Measurements from ENCODE around the gene ANXA6. TPM values are rescaled to one million over a fixed set of nuclear protein-coding genes. Genes with fewer than 3 reads are reported as not detected.

Gene ANXA6
- total and polyA plus RNA-seq, 10 of the 15 experiments (the other 5 are each of a cell fraction or from before 2014, with no cell fraction given) = 44.0 to 571 (median 465) TPM

- H2AFZ ChIP-seq (ENCODE audit: control insufficient read depth, low read depth, low read length) = no peak overlapping the region
- peak; percentile 12 for ATAC-seq
- H3K27me3 ChIP-seq (replicated peaks in 1 of 2; ENCODE audit: control insufficient read depth in 2 of 2, insufficient read depth in 2 of 2, low read length in 1 of 2) = no peaks in the 10 kb centered on the region
- intact Hi-C loops (cut with micrococcal nuclease; ENCODE audit: unreplicated experiment) = loop anchor here (1.0 to 5.0 kb wide), 3 partner anchors 63 to 265 kb away; no protein-coding TSS in a partner anchor
- no peak overlapping the region for H3K9ac ChIP-seq (ENCODE audit: control insufficient read depth, insufficient read depth, low read length)
- FAIRE-seq = peak; percentile 54
- no peak overlapping the region for H3K4me2 ChIP-seq (ENCODE audit: control insufficient read depth, insufficient read depth)
- SMC1A ChIA-PET (ENCODE audit: uncharacterized antibody, unreplicated experiment) = interaction anchor here (0.6 to 9.9 kb wide), 28 partner anchors 9 to 264 kb away, joined by 3 to 279 read pairs (median 6); partner anchors contain the start of gene TNIP1
- H3K36me3 ChIP-seq (ENCODE audit: control insufficient read depth in 2 of 2, insufficient read depth in 2 of 2, low read length in 1 of 2) = peaks cover 49 to 69% of the 10 kb centered on the region in 2 experiments
- no peaks in the 10 kb centered on the region for H3K9me3 ChIP-seq (replicated peaks; ENCODE audit: control insufficient read depth, insufficient read depth, low read length)
- BruUV-seq (replicated peaks) = no TSS peak
- DNase-seq (ENCODE audit: low read depth, low spot score) = no peak
- RAD21 ChIA-PET (ENCODE audit: unreplicated experiment) = interaction anchor here (0.7 to 7.7 kb wide), 31 partner anchors 14 to 266 kb away, joined by 3 to 178 read pairs (median 4); partner anchors contain the start of gene ANXA6
- H4K20me1 ChIP-seq (ENCODE audit: control insufficient read depth, insufficient read depth) = no peaks in the 10 kb centered on the region; the same call in 1 of the 2 replicates
- no peak overlapping the region for H3K27ac ChIP-seq (ENCODE audit: control insufficient read depth, insufficient read depth)
- CTCF ChIA-PET = interaction anchor here (0.6 to 15.8 kb wide), 39 partner anchors 8 to 262 kb away, joined by 3 to 691 read pairs (median 5); partner anchors contain the start of genes ANXA6 and GM2A
- peaks cover 14% of the 10 kb centered on the region for H3K79me2 ChIP-seq (ENCODE audit: control insufficient read depth, insufficient read depth, low read length)
- in situ Hi-C loops (cut with MboI) = loop anchor here (5.0 kb wide), 2 partner anchors 70 to 110 kb away; no protein-coding TSS in a partner anchor
- H3K4me1 ChIP-seq (ENCODE audit: control insufficient read depth, insufficient read depth, low read length) = no peaks in the 10 kb centered on the region; the same call in 1 of the 2 replicates
- 72% methylated on average over 10 of the region's 10 CpGs for WGBS (ENCODE audit: insufficient coverage, insufficient replicate concordance, low lambda C conversion rate, missing lambda C conversion rate)
- POLR2A ChIA-PET = interaction anchor here (0.5 to 4.2 kb wide), 7 partner anchors 27 to 140 kb away, joined by 3 to 23 read pairs (median 4); no protein-coding TSS in a partner anchor
- no peak overlapping the region for H3K4me3 ChIP-seq
- no peak for TF ChIP-seq SMAD5 (IDR thresholded peaks at IDR 0.05; ENCODE audit: low read depth)
- TF ChIP-seq STAT1 (conservative IDR thresholded peaks at IDR 0.05) = no peak
- no peak for TF ChIP-seq EZH2 (IDR thresholded peaks at IDR 0.05; ENCODE audit: borderline replicate concordance, control insufficient read depth, low read depth, low read length)
- no peak for TF ChIP-seq POLR2AphosphoS5 (IDR thresholded peaks at IDR 0.05; ENCODE audit: low read length)
- TF ChIP-seq IRF5 (IDR thresholded peaks at IDR 0.05; ENCODE audit: borderline replicate concordance) = no peak
- TF ChIP-seq ZNF217 (IDR thresholded peaks at IDR 0.05) = no peak
- no peak for TF ChIP-seq YY1 (IDR thresholded peaks at IDR 0.05; ENCODE audit: low read depth, low read length)
- TF ChIP-seq PML (IDR thresholded peaks at IDR 0.05; ENCODE audit: low read length) = no peak
- no peak for TF ChIP-seq IRF4 (IDR thresholded peaks at IDR 0.05; ENCODE audit: low read depth, low read length)
- TF ChIP-seq, protein P1, sequence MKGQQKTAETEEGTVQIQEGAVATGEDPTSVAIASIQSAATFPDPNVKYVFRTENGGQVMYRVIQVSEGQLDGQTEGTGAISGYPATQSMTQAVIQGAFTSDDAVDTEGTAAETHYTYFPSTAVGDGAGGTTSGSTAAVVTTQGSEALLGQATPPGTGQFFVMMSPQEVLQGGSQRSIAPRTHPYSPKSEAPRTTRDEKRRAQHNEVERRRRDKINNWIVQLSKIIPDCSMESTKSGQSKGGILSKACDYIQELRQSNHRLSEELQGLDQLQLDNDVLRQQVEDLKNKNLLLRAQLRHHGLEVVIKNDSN (IDR thresholded peaks at IDR 0.05; ENCODE audit: borderline replicate concordance, extremely low read length, insufficient read depth, low read depth, low read length) = no peak
- TF ChIP-seq ATF3 (IDR thresholded peaks at IDR 0.05; ENCODE audit: borderline replicate concordance, extremely low read depth, low read depth, low read length) = no peak
- TF ChIP-seq ZNF622 (IDR thresholded peaks at IDR 0.05) = no peak
- TF ChIP-seq, protein P2, sequence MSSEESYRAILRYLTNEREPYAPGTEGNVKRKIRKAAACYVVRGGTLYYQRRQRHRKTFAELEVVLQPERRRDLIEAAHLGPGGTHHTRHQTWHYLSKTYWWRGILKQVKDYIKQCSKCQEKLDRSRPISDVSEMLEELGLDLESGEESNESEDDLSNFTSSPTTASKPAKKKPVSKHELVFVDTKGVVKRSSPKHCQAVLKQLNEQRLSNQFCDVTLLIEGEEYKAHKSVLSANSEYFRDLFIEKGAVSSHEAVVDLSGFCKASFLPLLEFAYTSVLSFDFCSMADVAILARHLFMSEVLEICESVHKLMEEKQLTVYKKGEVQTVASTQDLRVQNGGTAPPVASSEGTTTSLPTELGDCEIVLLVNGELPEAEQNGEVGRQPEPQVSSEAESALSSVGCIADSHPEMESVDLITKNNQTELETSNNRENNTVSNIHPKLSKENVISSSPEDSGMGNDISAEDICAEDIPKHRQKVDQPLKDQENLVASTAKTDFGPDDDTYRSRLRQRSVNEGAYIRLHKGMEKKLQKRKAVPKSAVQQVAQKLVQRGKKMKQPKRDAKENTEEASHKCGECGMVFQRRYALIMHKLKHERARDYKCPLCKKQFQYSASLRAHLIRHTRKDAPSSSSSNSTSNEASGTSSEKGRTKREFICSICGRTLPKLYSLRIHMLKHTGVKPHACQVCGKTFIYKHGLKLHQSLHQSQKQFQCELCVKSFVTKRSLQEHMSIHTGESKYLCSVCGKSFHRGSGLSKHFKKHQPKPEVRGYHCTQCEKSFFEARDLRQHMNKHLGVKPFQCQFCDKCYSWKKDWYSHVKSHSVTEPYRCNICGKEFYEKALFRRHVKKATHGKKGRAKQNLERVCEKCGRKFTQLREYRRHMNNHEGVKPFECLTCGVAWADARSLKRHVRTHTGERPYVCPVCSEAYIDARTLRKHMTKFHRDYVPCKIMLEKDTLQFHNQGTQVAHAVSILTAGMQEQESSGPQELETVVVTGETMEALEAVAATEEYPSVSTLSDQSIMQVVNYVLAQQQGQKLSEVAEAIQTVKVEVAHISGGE (CRISPR knock-in tag; IDR thresholded peaks at IDR 0.05) = no peak
- no peak for TF ChIP-seq PKNOX1 (IDR thresholded peaks at IDR 0.05)
- TF ChIP-seq MTA2 (IDR thresholded peaks at IDR 0.05; ENCODE audit: low read depth) = no peak
- no peak for TF ChIP-seq TARDBP (IDR thresholded peaks at IDR 0.05; ENCODE audit: borderline replicate concordance)
Measured at GRCh38 chr5:151051931-151052608, 105.5 kb downstream of the ANXA6 start.
